Heart left ventricle (tissue), 13 donors: ENCODE data around the gene SRPK1.

Source experiments
- POLR2A ChIP-seq, 2 donors: fragments of 450-650 bp; IDR thresholded peaks; one replicate each; pipeline ENCODE4 v1.6.1; 2017; ENCODE audit warnings: antibody characterized with exemption in 2 of 2, mild to moderate bottlenecking in 2 of 2, moderate library complexity in 2 of 2
- TF ChIP-seq, protein P1 (sequence below), 12 donors: fragments of 200-600 bp; sonication (generic) in 4 of 12; IDR thresholded peaks; one replicate each; pipeline versions ENCODE4 v1.5.0 to v1.8.0; 2018 to 2022; ENCODE audit warnings: antibody characterized with exemption in 12 of 12, mild to moderate bottlenecking in 5 of 12
- donor health status: ischemic (EF 13 %, LVEDD 7.1; RV severe dilation, severe dysfunction).
- donor health status: DM: no; HTN: yes; CAD: no.
- donor health status: DM: no; HTN: no; CAD: no.
- donor health status: ischemic (EF 25% LVEDD 6.9; RV normal size, moderate dysfunction).
- donor health status: ischemic (EF 25% LVEDD 5.7; RV mildly dilated, moderate dysfunction).
- donor health status: ischemic (EF 35%, LVEDD 5.7; RV mildly dilated, moderate dysfunction).
- donor health status: nonischemic (EF 11% LVEDD 7.7; RV severe dilation, severe dysfunction).
- donor health status: DM: yes; HTN: yes; CAD: no.
- donor health status: PGD.
- donor health status: ischemic (EF 29% LVEDD 5.4; RV normal size, mild dysfunction).
- donor health status: nonischemic (EF 23%, LVEDD 6.1; RV moderate dilation, normal function).

DNA sequence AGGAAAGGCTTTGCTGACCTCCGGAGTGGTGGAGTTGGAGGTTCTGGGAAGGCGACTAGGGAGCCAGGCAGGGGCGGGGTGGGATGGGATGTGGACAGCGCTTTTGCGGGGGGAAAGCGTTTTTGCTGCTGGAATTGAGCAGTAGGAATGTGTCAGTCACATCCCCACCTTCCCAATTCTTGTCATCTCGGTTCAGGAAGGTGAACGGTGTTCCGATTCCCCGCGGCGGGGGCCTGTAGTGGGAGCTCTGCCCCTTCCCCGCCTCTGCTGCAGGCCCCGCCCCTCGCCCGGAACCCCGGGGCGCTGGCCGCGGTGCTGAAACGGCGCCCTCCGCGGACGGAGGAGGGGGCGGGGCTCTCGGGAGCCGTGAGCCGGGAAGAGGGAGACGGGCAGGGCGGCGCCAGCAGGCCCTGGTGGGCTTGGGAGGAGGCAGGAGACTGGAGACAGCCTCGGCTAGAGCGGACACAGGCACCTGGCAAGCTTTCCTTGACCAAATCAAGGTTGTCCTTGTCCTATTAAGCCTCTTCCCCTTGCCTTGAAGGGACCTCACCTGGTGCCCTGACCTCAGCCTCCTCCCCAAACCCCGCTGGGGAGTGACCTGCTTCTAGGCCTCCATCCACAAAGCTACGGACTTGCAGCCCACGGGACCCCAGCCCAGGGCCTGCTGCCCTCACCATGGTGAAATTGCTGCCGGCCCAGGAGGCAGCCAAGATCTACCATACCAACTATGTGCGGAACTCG lies 115.7 kb downstream of the SRPK1 start, which contains the start of gene LHFPL5:
- TF ChIP-seq, protein P1, sequence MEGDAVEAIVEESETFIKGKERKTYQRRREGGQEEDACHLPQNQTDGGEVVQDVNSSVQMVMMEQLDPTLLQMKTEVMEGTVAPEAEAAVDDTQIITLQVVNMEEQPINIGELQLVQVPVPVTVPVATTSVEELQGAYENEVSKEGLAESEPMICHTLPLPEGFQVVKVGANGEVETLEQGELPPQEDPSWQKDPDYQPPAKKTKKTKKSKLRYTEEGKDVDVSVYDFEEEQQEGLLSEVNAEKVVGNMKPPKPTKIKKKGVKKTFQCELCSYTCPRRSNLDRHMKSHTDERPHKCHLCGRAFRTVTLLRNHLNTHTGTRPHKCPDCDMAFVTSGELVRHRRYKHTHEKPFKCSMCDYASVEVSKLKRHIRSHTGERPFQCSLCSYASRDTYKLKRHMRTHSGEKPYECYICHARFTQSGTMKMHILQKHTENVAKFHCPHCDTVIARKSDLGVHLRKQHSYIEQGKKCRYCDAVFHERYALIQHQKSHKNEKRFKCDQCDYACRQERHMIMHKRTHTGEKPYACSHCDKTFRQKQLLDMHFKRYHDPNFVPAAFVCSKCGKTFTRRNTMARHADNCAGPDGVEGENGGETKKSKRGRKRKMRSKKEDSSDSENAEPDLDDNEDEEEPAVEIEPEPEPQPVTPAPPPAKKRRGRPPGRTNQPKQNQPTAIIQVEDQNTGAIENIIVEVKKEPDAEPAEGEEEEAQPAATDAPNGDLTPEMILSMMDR (IDR thresholded peaks at IDR 0.05) = no peak
- TF ChIP-seq POLR2A (IDR thresholded peaks at IDR 0.05) = no peak
